Osteocyte (in vitro differentiated cells): ENCODE results near the gene LGALS8. TPM values are rescaled to one million over a fixed set of nuclear protein-coding genes. Genes with fewer than 3 reads are reported as not detected.

ENCODE experiments used
- DNase-seq: peaks from one replicate; pipeline ENCODE4 v3.0.0; 2021; ENCODE audit warnings: mixed read lengths; ENCODE audit not compliant: unreplicated experiment; ENCODE audit errors: extremely low spot score
- H3K27ac Mint-ChIP-seq: one replicate; pipeline ENCODE4 v1.8.0; 2021; ENCODE audit warnings: mild to moderate bottlenecking, mixed read lengths; ENCODE audit not compliant: unreplicated experiment
- H3K27me3 Mint-ChIP-seq: one replicate; pipeline ENCODE4 v1.8.0; 2021; ENCODE audit warnings: mixed read lengths; ENCODE audit not compliant: unreplicated experiment
- H3K36me3 Mint-ChIP-seq: one replicate; pipeline ENCODE4 v1.8.0; 2021; ENCODE audit warnings: mixed read lengths; ENCODE audit not compliant: unreplicated experiment
- H3K4me1 Mint-ChIP-seq: one replicate; pipeline ENCODE4 v1.8.0; 2021; ENCODE audit warnings: mixed read lengths; ENCODE audit not compliant: unreplicated experiment
- H3K4me3 Mint-ChIP-seq: one replicate; pipeline ENCODE4 v1.8.0; 2021; ENCODE audit warnings: mild to moderate bottlenecking, moderate library complexity, mixed read lengths; ENCODE audit not compliant: unreplicated experiment
- H3K9me3 Mint-ChIP-seq: one replicate; pipeline ENCODE4 v1.8.0; 2021; ENCODE audit warnings: mixed read lengths; ENCODE audit not compliant: unreplicated experiment
- total RNA-seq: library from RNA; stranded (reverse); gene quantifications from 2 replicates; pipeline ENCODE4 v1.2.1, GENCODE V29; 2021
- TF ChIP-seq, protein P1 (sequence below): fragments of 200-600 bp; sonication (generic); IDR thresholded peaks from 2 replicates; pipeline ENCODE4 v1.5.0; 2021; ENCODE audit warnings: antibody characterized with exemption, mild to moderate bottlenecking, moderate library complexity

Gene LGALS8
- total RNA-seq, 1 donor from 2014 or later, result 32.4 TPM

DNA sequence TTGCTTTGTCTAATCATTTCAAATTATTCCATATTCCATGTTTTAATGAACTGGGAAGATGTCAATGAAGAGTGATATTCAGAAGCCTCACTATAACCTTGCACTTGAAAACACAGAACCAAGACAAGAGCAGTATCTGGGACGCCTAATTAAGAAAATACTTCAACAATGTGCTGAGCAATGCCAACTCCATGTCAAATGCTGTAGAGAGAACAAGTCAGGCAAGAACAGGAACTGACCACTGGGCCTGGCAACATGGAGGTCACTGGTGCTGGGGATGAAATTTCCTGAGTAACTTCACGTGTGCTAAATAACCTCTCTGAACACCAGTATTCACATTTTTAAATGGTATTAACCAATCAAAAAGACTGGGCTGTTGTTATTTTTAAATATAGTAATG, 57.7 kb downstream of the LGALS8 start:
- Mint-ChIP-seq H3K9me3 (no peaks in the 10 kb centered on the region), H3K36me3 (peaks cover 51% of the 10 kb centered on the region), H3K27ac (no peak overlapping the region), H3K27me3 (no peaks in the 10 kb centered on the region), H3K4me3 (no peak overlapping the region), H3K4me1 (no peaks in the 10 kb centered on the region)
- TF ChIP-seq, protein P1, sequence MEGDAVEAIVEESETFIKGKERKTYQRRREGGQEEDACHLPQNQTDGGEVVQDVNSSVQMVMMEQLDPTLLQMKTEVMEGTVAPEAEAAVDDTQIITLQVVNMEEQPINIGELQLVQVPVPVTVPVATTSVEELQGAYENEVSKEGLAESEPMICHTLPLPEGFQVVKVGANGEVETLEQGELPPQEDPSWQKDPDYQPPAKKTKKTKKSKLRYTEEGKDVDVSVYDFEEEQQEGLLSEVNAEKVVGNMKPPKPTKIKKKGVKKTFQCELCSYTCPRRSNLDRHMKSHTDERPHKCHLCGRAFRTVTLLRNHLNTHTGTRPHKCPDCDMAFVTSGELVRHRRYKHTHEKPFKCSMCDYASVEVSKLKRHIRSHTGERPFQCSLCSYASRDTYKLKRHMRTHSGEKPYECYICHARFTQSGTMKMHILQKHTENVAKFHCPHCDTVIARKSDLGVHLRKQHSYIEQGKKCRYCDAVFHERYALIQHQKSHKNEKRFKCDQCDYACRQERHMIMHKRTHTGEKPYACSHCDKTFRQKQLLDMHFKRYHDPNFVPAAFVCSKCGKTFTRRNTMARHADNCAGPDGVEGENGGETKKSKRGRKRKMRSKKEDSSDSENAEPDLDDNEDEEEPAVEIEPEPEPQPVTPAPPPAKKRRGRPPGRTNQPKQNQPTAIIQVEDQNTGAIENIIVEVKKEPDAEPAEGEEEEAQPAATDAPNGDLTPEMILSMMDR, result no peak
- no peak for DNase-seq

DNA sequence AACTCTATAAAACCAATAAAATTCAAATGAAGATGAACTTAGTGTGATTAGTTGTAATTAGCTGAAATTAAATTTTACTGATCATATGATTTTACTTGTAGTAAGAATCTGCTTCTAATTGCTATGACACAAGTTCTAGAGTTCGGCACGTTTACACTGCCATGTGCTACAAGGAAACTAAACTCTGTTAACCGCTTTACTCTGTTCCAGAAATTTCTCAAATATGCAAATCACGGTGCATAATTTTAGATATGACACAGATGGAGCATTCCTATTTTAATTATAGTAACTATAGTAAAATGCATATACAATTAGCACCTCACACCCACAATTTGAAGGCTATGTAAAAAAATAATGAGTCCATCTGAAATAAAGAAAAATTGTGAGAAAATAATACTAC, 65.7 kb downstream of the LGALS8 start:
- Mint-ChIP-seq H3K4me1 (no peaks in the 10 kb centered on the region), H3K9me3 (no peaks in the 10 kb centered on the region), H3K4me3 (no peak overlapping the region), H3K27me3 (no peaks in the 10 kb centered on the region), H3K36me3 (peaks cover 46% of the 10 kb centered on the region), H3K27ac (no peak overlapping the region)
- TF ChIP-seq, protein P1, result no peak
- DNase-seq, result no peak

DNA sequence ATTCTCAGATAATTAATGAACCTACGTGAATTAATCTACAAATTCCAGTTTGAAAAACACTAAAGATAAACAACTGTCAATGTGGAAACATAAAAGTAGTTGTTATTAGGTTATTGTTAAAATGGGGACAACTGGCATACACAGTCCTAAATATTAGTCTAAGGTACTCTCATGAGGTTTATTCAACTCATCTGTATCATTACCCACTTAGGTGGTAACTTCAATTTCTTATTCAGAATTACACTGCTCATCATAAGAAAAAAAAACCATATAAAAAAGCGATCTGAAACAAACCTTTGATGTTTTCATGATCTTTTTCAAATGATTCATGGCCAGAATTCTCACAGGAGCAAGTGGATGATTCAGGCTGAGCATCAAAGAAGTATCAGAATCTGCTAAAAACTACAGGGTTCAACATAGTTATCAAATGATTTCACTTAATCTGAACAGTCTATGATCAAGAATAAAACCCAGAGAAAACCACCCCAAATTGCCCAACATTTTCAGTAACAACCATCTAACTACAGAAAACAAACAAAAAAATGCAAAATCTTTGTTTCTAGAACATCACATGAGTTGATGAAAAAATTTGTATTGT, 66.9 kb downstream of the LGALS8 start:
- TF ChIP-seq, protein P1, result no peak
- DNase-seq, result no peak
- no peaks in the 10 kb centered on the region for H3K27me3 Mint-ChIP-seq
- no peak overlapping the region for H3K4me3 Mint-ChIP-seq
- no peaks in the 10 kb centered on the region for H3K9me3 Mint-ChIP-seq
- H3K4me1 Mint-ChIP-seq, result no peaks in the 10 kb centered on the region
- H3K27ac Mint-ChIP-seq, result no peak overlapping the region
- H3K36me3 Mint-ChIP-seq, result peaks cover 43% of the 10 kb centered on the region

- H3K27ac Mint-ChIP-seq, result no peak overlapping the region
- H3K36me3 Mint-ChIP-seq, result peaks cover 4% of the 10 kb centered on the region
- DNase-seq, result no peak
- no peaks in the 10 kb centered on the region for H3K9me3 Mint-ChIP-seq
- H3K4me3 Mint-ChIP-seq, result no peak overlapping the region
- TF ChIP-seq, protein P1, result no peak
- H3K4me1 Mint-ChIP-seq, result peaks cover 17% of the 10 kb centered on the region
- H3K27me3 Mint-ChIP-seq, result no peaks in the 10 kb centered on the region
Measured at GRCh38 chr1:236602171-236602570, 78.4 kb downstream of the LGALS8 start.

Other genes starting within 250 kb of the LGALS8 start
- gene ERO1B, start 242.0 kb upstream of the LGALS8 start, total RNA-seq, result 4.8 and 4.9 TPM in 2 replicates
- 0.34 and 0.59 TPM in 2 replicates for gene EDARADD, start 129.7 kb upstream of the LGALS8 start, total RNA-seq
- gene HEATR1, start 80.5 kb downstream of the LGALS8 start, total RNA-seq, result 30.9 and 34.6 TPM in 2 replicates
- gene ACTN2, start 162.5 kb downstream of the LGALS8 start, total RNA-seq, result not detected in 2 replicates